Spleen (tissue), 3 donors: ENCODE data around the gene RAB3B.

Experiments used
- POLR2A ChIP-seq, 3 donors: fragments of 450-650 bp; IDR thresholded peaks; one replicate each; pipeline ENCODE4 v1.5.1; 2017; ENCODE audit warnings: antibody characterized with exemption in 3 of 3, mild to moderate bottlenecking in 1 of 3
- POLR2AphosphoS5 ChIP-seq, 3 donors: sonication (generic); formaldehyde crosslinking; IDR thresholded peaks; one replicate each; pipeline ENCODE4 v1.5.1; 2017; ENCODE audit warnings: antibody characterized with exemption in 3 of 3

- TF ChIP-seq POLR2A (IDR thresholded peaks at IDR 0.05), result no peak
- no peak for TF ChIP-seq POLR2AphosphoS5 (IDR thresholded peaks at IDR 0.05)
Observed at GRCh38 chr1:51916587-51917405, 73.7 kb downstream of the RAB3B start.
